Astrocyte (in vitro differentiated cells and primary cell): ENCODE results near the gene COL4A4. TPM values are rescaled to one million over a fixed set of nuclear protein-coding genes. Genes with fewer than 3 reads are reported as not detected.

Experiments
- DNase-seq: peaks from one replicate; pipeline ENCODE4 v3.0.0-alpha.2; 2010; ENCODE audit warnings: low read depth
- FAIRE-seq: peaks from 2 replicates; lab custom pipeline; 2011; peaks lifted over from hg19 to GRCh38; lab: Jason Lieb, UNC
- H2AFZ ChIP-seq: 2 replicates; pipeline ENCODE4 v1.6.0; 2012; ENCODE audit warnings: low read depth, low read length, inconsistent platforms
- H3K27ac ChIP-seq: 2 replicates; pipeline ENCODE4 v1.5.1; 2011; ENCODE audit warnings: low read depth, low read length, inconsistent platforms
- H3K27me3 ChIP-seq: 2 replicates; pipeline ENCODE4 v1.6.0; 2011; ENCODE audit warnings: low read length, inconsistent platforms; ENCODE audit not compliant: insufficient read depth
- H3K36me3 ChIP-seq: 2 replicates; pipeline ENCODE4 v1.5.1; 2011; ENCODE audit warnings: low read length, inconsistent platforms; ENCODE audit not compliant: insufficient read depth
- H3K4me1 ChIP-seq: 2 replicates; pipeline ENCODE4 v1.5.1; 2011; ENCODE audit warnings: low read length, inconsistent platforms; ENCODE audit not compliant: insufficient read depth
- H3K4me2 ChIP-seq: 2 replicates; pipeline ENCODE4 v1.6.0; 2012; ENCODE audit warnings: low read length, inconsistent platforms
- H3K4me3 ChIP-seq: 2 replicates; pipeline ENCODE4 v1.5.1; 2011; ENCODE audit warnings: low read depth, mild to moderate bottlenecking, low read length, inconsistent platforms; ENCODE audit not compliant: insufficient read depth
- H3K79me2 ChIP-seq: 2 replicates; pipeline ENCODE4 v1.6.0; 2012; ENCODE audit warnings: mild to moderate bottlenecking, low read length, inconsistent platforms; ENCODE audit not compliant: insufficient read depth
- H3K9ac ChIP-seq: 2 replicates; pipeline ENCODE4 v1.6.0; 2012; ENCODE audit warnings: mild to moderate bottlenecking, low read length, inconsistent platforms
- H3K9me3 ChIP-seq: 2 replicates; pipeline ENCODE4 v1.5.1; 2012; ENCODE audit warnings: low read depth, mild to moderate bottlenecking, low read length, inconsistent platforms; ENCODE audit not compliant: insufficient read depth
- H4K20me1 ChIP-seq: 2 replicates; pipeline ENCODE4 v1.6.0; 2012; ENCODE audit warnings: low read length, inconsistent platforms; ENCODE audit not compliant: insufficient read depth
- H3K27ac Mint-ChIP-seq: one replicate; pipeline ENCODE4 v1.8.0; 2021; ENCODE audit warnings: mild to moderate bottlenecking, mixed read lengths; ENCODE audit not compliant: unreplicated experiment
- H3K27me3 Mint-ChIP-seq: one replicate; pipeline ENCODE4 v1.8.0; 2021; ENCODE audit warnings: low read depth, mixed read lengths; ENCODE audit not compliant: unreplicated experiment
- H3K36me3 Mint-ChIP-seq: one replicate; pipeline ENCODE4 v1.8.0; 2021; ENCODE audit warnings: low read depth, mixed read lengths; ENCODE audit not compliant: unreplicated experiment
- H3K4me1 Mint-ChIP-seq: one replicate; pipeline ENCODE4 v1.8.0; 2021; ENCODE audit warnings: low read depth, mixed read lengths; ENCODE audit not compliant: unreplicated experiment
- H3K4me3 Mint-ChIP-seq: one replicate; pipeline ENCODE4 v1.8.0; 2021; ENCODE audit warnings: mild to moderate bottlenecking, moderate library complexity, mixed read lengths; ENCODE audit not compliant: unreplicated experiment
- H3K9me3 Mint-ChIP-seq: one replicate; pipeline ENCODE4 v1.8.0; 2021; ENCODE audit warnings: mild to moderate bottlenecking, mixed read lengths; ENCODE audit not compliant: unreplicated experiment
- CTCF ChIP-seq: IDR thresholded peaks from 2 replicates; pipeline ENCODE4 v1.5.1; 2011; ENCODE audit warnings: low read depth, mild to moderate bottlenecking, inconsistent platforms, low read length, moderate library complexity; ENCODE audit not compliant: insufficient read depth
- EZH2 ChIP-seq: IDR thresholded peaks from 2 replicates; pipeline ENCODE4 v1.6.1; 2012; ENCODE audit warnings: mild to moderate bottlenecking, low read length, inconsistent platforms; ENCODE audit not compliant: insufficient read depth
- total RNA-seq: library from RNA; stranded (reverse); gene quantifications from 2 replicates; pipeline ENCODE4 v1.2.1, GENCODE V29; 2021

The COL4A4 gene
- total RNA-seq, 1 donor from 2014 or later = 0.36 TPM

GRCh38 chr2:227205701-227206100 lies 41.7 kb upstream of the COL4A4 start:
- Histone ChIP-seq H3K79me2 (no peaks in the 10 kb centered on the region), H3K27me3 (no peaks in the 10 kb centered on the region), H2AFZ (no peak overlapping the region), H3K9ac (no peak overlapping the region), H3K36me3 (no peaks in the 10 kb centered on the region), H3K4me1 (no peaks in the 10 kb centered on the region), H3K4me2 (no peak overlapping the region), H3K4me3 (no peak overlapping the region), H3K27ac (no peak overlapping the region), H4K20me1 (no peaks in the 10 kb centered on the region), H3K9me3 (no peaks in the 10 kb centered on the region)
- Mint-ChIP-seq H3K4me1 (no peaks in the 10 kb centered on the region), H3K9me3 (no peaks in the 10 kb centered on the region), H3K27me3 (peaks cover 9% of the 10 kb centered on the region), H3K4me3 (no peak overlapping the region), H3K36me3 (no peaks in the 10 kb centered on the region), H3K27ac (no peak overlapping the region)
- DNase-seq = no peak
- no peak for TF ChIP-seq CTCF
- no peak for TF ChIP-seq EZH2
- FAIRE-seq = no peak

GRCh38 chr2:227204452-227204851 lies 40.4 kb upstream of the COL4A4 start:
- Mint-ChIP-seq H3K36me3 (no peaks in the 10 kb centered on the region), H3K4me3 (no peak overlapping the region), H3K27me3 (peaks cover 7% of the 10 kb centered on the region), H3K4me1 (no peaks in the 10 kb centered on the region), H3K27ac (no peak overlapping the region), H3K9me3 (no peaks in the 10 kb centered on the region)
- no peak for DNase-seq
- H3K4me2 ChIP-seq = no peak overlapping the region
- H3K4me1 ChIP-seq = no peaks in the 10 kb centered on the region
- H3K27me3 ChIP-seq = no peaks in the 10 kb centered on the region
- no peaks in the 10 kb centered on the region for H3K9me3 ChIP-seq
- H3K9ac ChIP-seq = no peak overlapping the region
- no peak for TF ChIP-seq CTCF
- no peak for TF ChIP-seq EZH2
- FAIRE-seq = no peak
- H2AFZ ChIP-seq = no peak overlapping the region
- no peaks in the 10 kb centered on the region for H3K36me3 ChIP-seq
- H3K4me3 ChIP-seq = no peak overlapping the region
- H3K27ac ChIP-seq = no peak overlapping the region
- no peaks in the 10 kb centered on the region for H4K20me1 ChIP-seq
- no peaks in the 10 kb centered on the region for H3K79me2 ChIP-seq

- DNase-seq (no peak), FAIRE-seq (peak; percentile 13)
- H4K20me1 ChIP-seq = no peaks in the 10 kb centered on the region
- Mint-ChIP-seq H3K27me3 (no peaks in the 10 kb centered on the region), H3K4me3 (no peak overlapping the region), H3K9me3 (no peaks in the 10 kb centered on the region), H3K36me3 (no peaks in the 10 kb centered on the region), H3K4me1 (no peaks in the 10 kb centered on the region), H3K27ac (no peak overlapping the region)
- H3K27ac ChIP-seq = no peak overlapping the region
- no peaks in the 10 kb centered on the region for H3K79me2 ChIP-seq
- H3K36me3 ChIP-seq = no peaks in the 10 kb centered on the region
- no peak overlapping the region for H2AFZ ChIP-seq
- no peak overlapping the region for H3K4me3 ChIP-seq
- H3K9ac ChIP-seq = no peak overlapping the region
- H3K27me3 ChIP-seq = no peaks in the 10 kb centered on the region
- H3K4me1 ChIP-seq = no peaks in the 10 kb centered on the region
- H3K9me3 ChIP-seq = no peaks in the 10 kb centered on the region
- no peak overlapping the region for H3K4me2 ChIP-seq
- no peak for TF ChIP-seq EZH2
- no peak for TF ChIP-seq CTCF
Observed at GRCh38 chr2:227201771-227202170, 37.8 kb upstream of the COL4A4 start.
